K562 (cell line): ENCODE measurements around the gene SF3B4. TPM values are rescaled to one million over a fixed set of nuclear protein-coding genes. Genes with fewer than 3 reads are reported as not detected.

Experiments
- ARID3A ChIP-seq: IDR thresholded peaks from 2 replicates; pipeline ENCODE4 v1.6.1; 2012; ENCODE audit warnings: low read depth, low read length, improper control_type of control experiment, borderline replicate concordance
- BCOR ChIP-seq: fragments of 450-650 bp; IDR thresholded peaks from 2 replicates; pipeline ENCODE4 v1.6.1; 2016
- BRD4 ChIP-seq: fragments of 200-600 bp; sonication (generic); IDR thresholded peaks from 2 replicates; pipeline ENCODE4 v1.6.1; 2017; ENCODE audit warnings: inconsistent platforms
- PHF20 ChIP-seq: fragments of 450-650 bp; IDR thresholded peaks from 2 replicates; pipeline ENCODE4 v1.6.1; 2018; ENCODE audit not compliant: partially characterized antibody
- SPI1 ChIP-seq: IDR thresholded peaks from 2 replicates; pipeline ENCODE4 v1.6.1; 2011; ENCODE audit warnings: low read depth, low read length, control low read depth, borderline replicate concordance
- SRSF9 ChIP-seq: fragments of 200-400 bp; formaldehyde crosslinking; IDR thresholded peaks from 2 replicates; pipeline ENCODE4 v1.6.1; 2017; ENCODE audit warnings: low read depth, low read length, borderline replicate concordance
- TSC22D4 ChIP-seq: fragments of 450-650 bp; IDR thresholded peaks from 2 replicates; pipeline ENCODE4 v1.6.1; 2016; ENCODE audit warnings: missing genetic modification characterization, missing biosample characterization, control low read depth
- ZNF3 ChIP-seq: fragments of 250-450 bp; sonication (Bioruptor Pico); IDR thresholded peaks from 2 replicates; pipeline ENCODE4 v1.5.0; 2021; ENCODE audit warnings: mild to moderate bottlenecking, moderate library complexity
- ZNF398 ChIP-seq: fragments of 250-450 bp; sonication (Bioruptor Pico); IDR thresholded peaks from 2 replicates; pipeline ENCODE4 v1.8.0; 2021; ENCODE audit warnings: moderate library complexity, mild to moderate bottlenecking, inconsistent platforms
- ZNF696 ChIP-seq: fragments of 250-450 bp; sonication (Bioruptor Pico); conservative IDR thresholded peaks from 2 replicates; pipeline ENCODE4 v1.4.0; 2020; ENCODE audit warnings: mild to moderate bottlenecking, moderate library complexity
- polyA plus RNA-seq, 8 experiments: library from polyadenylated mRNA; depleted of rRNA in 4 of 8; stranded (reverse) in 5 of 8; unstranded in 3 of 8; fragments of >200 nt; fragmentation: Nextera tagmentation in 2 of 8; fragmentation: Illumina TruSeq in 1 of 8; extraction: Ambion mirVana in 2 of 8; extraction: Trizol in 1 of 8; gene quantifications; 2 replicates each; pipeline versions ENCODE4 v1.2.1 to v1.2.3, GENCODE V29; 2011 to 2014; ENCODE audit warnings: inconsistent platforms in 1 of 8, missing spikeins in 1 of 8
- total RNA-seq, 7 experiments: library from RNA; depleted of rRNA in 6 of 7; stranded (reverse); fragments of >200 nt in 6 of 7; fragmentation: Illumina TruSeq in 2 of 7; extraction: Trizol in 2 of 7; gene quantifications; 2 replicates each; pipeline versions ENCODE4 v1.2.1 to v1.2.3, GENCODE V29; 2011 to 2021; ENCODE audit warnings: low replicate concordance in 1 of 7
- TF ChIP-seq, protein P1 (sequence below): sonication (generic); formaldehyde crosslinking; IDR thresholded peaks from 2 replicates; pipeline ENCODE4 v1.8.0; 2023; ENCODE audit warnings: missing genetic modification reagents, mild to moderate bottlenecking, borderline replicate concordance
- TF ChIP-seq, protein P2 (sequence below): sonication (generic); formaldehyde crosslinking; IDR thresholded peaks from 2 replicates; pipeline ENCODE4 v1.8.0; 2022; ENCODE audit warnings: mild to moderate bottlenecking, missing genetic modification reagents, borderline replicate concordance
- TF ChIP-seq, protein P3 (sequence below): sonication (generic); formaldehyde crosslinking; IDR thresholded peaks from 2 replicates; pipeline ENCODE4 v1.5.0; 2020; ENCODE audit warnings: missing genetic modification reagents

Gene SF3B4
- total and polyA plus RNA-seq, 9 of the 15 experiments (the other 6 are each of a cell fraction or from before 2014, with no cell fraction given), result 3.0 to 88.0 (median 26.1) TPM

GRCh38 chr1:149927563-149928400 is at the start of gene SF3B4 (continued):
- no peak; the same call in 1 of the 2 replicates for TF ChIP-seq BRD4
- no peak for TF ChIP-seq ZNF398 (CRISPR knock-in tag)
- TF ChIP-seq, protein P1, sequence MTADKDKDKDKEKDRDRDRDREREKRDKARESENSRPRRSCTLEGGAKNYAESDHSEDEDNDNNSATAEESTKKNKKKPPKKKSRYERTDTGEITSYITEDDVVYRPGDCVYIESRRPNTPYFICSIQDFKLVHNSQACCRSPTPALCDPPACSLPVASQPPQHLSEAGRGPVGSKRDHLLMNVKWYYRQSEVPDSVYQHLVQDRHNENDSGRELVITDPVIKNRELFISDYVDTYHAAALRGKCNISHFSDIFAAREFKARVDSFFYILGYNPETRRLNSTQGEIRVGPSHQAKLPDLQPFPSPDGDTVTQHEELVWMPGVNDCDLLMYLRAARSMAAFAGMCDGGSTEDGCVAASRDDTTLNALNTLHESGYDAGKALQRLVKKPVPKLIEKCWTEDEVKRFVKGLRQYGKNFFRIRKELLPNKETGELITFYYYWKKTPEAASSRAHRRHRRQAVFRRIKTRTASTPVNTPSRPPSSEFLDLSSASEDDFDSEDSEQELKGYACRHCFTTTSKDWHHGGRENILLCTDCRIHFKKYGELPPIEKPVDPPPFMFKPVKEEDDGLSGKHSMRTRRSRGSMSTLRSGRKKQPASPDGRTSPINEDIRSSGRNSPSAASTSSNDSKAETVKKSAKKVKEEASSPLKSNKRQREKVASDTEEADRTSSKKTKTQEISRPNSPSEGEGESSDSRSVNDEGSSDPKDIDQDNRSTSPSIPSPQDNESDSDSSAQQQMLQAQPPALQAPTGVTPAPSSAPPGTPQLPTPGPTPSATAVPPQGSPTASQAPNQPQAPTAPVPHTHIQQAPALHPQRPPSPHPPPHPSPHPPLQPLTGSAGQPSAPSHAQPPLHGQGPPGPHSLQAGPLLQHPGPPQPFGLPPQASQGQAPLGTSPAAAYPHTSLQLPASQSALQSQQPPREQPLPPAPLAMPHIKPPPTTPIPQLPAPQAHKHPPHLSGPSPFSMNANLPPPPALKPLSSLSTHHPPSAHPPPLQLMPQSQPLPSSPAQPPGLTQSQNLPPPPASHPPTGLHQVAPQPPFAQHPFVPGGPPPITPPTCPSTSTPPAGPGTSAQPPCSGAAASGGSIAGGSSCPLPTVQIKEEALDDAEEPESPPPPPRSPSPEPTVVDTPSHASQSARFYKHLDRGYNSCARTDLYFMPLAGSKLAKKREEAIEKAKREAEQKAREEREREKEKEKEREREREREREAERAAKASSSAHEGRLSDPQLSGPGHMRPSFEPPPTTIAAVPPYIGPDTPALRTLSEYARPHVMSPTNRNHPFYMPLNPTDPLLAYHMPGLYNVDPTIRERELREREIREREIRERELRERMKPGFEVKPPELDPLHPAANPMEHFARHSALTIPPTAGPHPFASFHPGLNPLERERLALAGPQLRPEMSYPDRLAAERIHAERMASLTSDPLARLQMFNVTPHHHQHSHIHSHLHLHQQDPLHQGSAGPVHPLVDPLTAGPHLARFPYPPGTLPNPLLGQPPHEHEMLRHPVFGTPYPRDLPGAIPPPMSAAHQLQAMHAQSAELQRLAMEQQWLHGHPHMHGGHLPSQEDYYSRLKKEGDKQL, result no peak
- no peak for TF ChIP-seq TSC22D4 (tag)
- no peak for TF ChIP-seq ARID3A
- TF ChIP-seq, protein P2, sequence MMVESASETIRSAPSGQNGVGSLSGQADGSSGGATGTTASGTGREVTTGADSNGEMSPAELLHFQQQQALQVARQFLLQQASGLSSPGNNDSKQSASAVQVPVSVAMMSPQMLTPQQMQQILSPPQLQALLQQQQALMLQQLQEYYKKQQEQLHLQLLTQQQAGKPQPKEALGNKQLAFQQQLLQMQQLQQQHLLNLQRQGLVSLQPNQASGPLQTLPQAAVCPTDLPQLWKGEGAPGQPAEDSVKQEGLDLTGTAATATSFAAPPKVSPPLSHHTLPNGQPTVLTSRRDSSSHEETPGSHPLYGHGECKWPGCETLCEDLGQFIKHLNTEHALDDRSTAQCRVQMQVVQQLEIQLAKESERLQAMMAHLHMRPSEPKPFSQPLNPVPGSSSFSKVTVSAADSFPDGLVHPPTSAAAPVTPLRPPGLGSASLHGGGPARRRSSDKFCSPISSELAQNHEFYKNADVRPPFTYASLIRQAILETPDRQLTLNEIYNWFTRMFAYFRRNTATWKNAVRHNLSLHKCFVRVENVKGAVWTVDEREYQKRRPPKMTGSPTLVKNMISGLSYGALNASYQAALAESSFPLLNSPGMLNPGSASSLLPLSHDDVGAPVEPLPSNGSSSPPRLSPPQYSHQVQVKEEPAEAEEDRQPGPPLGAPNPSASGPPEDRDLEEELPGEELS (CRISPR knock-in tag), result 0 out of 2 replicates have a peak, but pooled peaks have one; percentile 57
- TF ChIP-seq, protein P3, sequence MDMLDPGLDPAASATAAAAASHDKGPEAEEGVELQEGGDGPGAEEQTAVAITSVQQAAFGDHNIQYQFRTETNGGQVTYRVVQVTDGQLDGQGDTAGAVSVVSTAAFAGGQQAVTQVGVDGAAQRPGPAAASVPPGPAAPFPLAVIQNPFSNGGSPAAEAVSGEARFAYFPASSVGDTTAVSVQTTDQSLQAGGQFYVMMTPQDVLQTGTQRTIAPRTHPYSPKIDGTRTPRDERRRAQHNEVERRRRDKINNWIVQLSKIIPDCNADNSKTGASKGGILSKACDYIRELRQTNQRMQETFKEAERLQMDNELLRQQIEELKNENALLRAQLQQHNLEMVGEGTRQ (CRISPR knock-in tag), result no peak
- no peak for TF ChIP-seq ZNF696
- TF ChIP-seq BCOR, result no peak
- TF ChIP-seq ZNF3 (CRISPR knock-in tag), result no peak
- TF ChIP-seq SRSF9, result no peak
- TF ChIP-seq PHF20, result peak; percentile 94
- peak; percentile 73 for TF ChIP-seq SPI1
